Activated B cell treated with CpG ODN at 0.5 μM for 24 hours (primary cell): ENCODE measurements around the gene CNTN4. TPM values are rescaled to one million over a fixed set of nuclear protein-coding genes. Genes with fewer than 3 reads are reported as not detected.
A peak's percentile ranks its signal among the peaks of the same experiment; 100 is the strongest.
"Not testable (repeated sequence)": the region's sequence is repeated elsewhere in the genome, so short reads cannot be mapped to it uniquely, and the experiment has no call there.

ENCODE experiments used
- ATAC-seq: fragments of 200-7000 bp; cut with Tn5 transposase; one replicate; pipeline ENCODE4 v1.10.0; 2021; ENCODE audit warnings: low read depth, mild to moderate bottlenecking, moderate library complexity
- CTCF ChIA-PET: fragments of 350-600 bp; sonication (Branson Sonifier 250); formaldehyde crosslinking; loops from one replicate; lab custom pipeline; 2021; ENCODE audit warnings: antibody characterized with exemption; lab: Charles Lee
- POLR2A ChIA-PET: fragments of 350-600 bp; sonication (Branson Sonifier 250); formaldehyde crosslinking; loops from one replicate; lab custom pipeline; 2021; ENCODE audit warnings: antibody characterized with exemption; lab: Charles Lee
- DNase-seq: peaks from one replicate; pipeline ENCODE4 v3.0.0; 2022
- H3K27ac Mint-ChIP-seq: one replicate; pipeline ENCODE4 v1.8.0; 2020; ENCODE audit warnings: mixed read lengths
- H3K27me3 Mint-ChIP-seq: one replicate; pipeline ENCODE4 v1.8.0; 2021; ENCODE audit warnings: mixed read lengths
- H3K36me3 Mint-ChIP-seq: one replicate; pipeline ENCODE4 v1.8.0; 2021; ENCODE audit warnings: low read depth, mixed read lengths
- H3K4me1 Mint-ChIP-seq: one replicate; pipeline ENCODE4 v1.8.0; 2021; ENCODE audit warnings: mixed read lengths
- H3K4me3 Mint-ChIP-seq: one replicate; pipeline ENCODE4 v1.8.0; 2020; ENCODE audit warnings: mild to moderate bottlenecking, mixed read lengths
- H3K9me3 Mint-ChIP-seq: one replicate; pipeline ENCODE4 v1.8.0; 2020; ENCODE audit warnings: mixed read lengths
- CTCF ChIP-seq: fragments of 200-600 bp; IDR thresholded peaks from one replicate; pipeline ENCODE4 v1.8.0; 2022; ENCODE audit warnings: antibody characterized with exemption, mild to moderate bottlenecking
- intact Hi-C: fragments of 100-400 bp; cut with micrococcal nuclease; formaldehyde crosslinking; loops from one replicate; pipeline ENCODE4 v1.15.1; 2024
- total RNA-seq: library from RNA; stranded (reverse); gene quantifications from 2 replicates; pipeline ENCODE4 v1.2.3, GENCODE V29; 2022

CNTN4 gene
- 0.05 TPM in 1 of 2 replicates, not detected in the other for total RNA-seq

- no peak for TF ChIP-seq CTCF
- H3K4me3 Mint-ChIP-seq, result peak within 1 kb of the TSS; percentile 15
Observed at GRCh38 chr3:2098398-2099027, at the start of gene CNTN4. CNTN4 (plus strand) TSS chr3:2098866.

GRCh38 chr3:2061360-2061759, 37.3 kb upstream of the CNTN4 start:
- H3K9me3 Mint-ChIP-seq, result peaks cover 5% of the 10 kb centered on the region
- POLR2A ChIA-PET, result no interaction called here

More at GRCh38 chr3:2098398-2099027, at the start of gene CNTN4:
- intact Hi-C loops, result no loop called here
- Mint-ChIP-seq H3K36me3 (no peaks in the 10 kb centered on the region), H3K9me3 (peaks cover under 1% of the 10 kb centered on the region), H3K27me3 (peaks cover 28% of the 10 kb centered on the region), H3K4me1 (peaks cover 5% of the 10 kb centered on the region), H3K27ac (no peak within 1 kb of the TSS)
- POLR2A ChIA-PET, result no interaction called here
- no peak for ATAC-seq
- CTCF ChIA-PET, result no interaction called here
- DNase-seq, result no peak

GRCh38 chr3:2071531-2071930, 27.1 kb upstream of the CNTN4 start:
- intact Hi-C loops, result no loop called here
- ATAC-seq (no peak), DNase-seq (no peak)
- Mint-ChIP-seq H3K4me1 (no peaks in the 10 kb centered on the region), H3K27ac (no peak overlapping the region), H3K27me3 (no peaks in the 10 kb centered on the region), H3K9me3 (no peaks in the 10 kb centered on the region), H3K4me3 (no peak overlapping the region), H3K36me3 (no peaks in the 10 kb centered on the region)
- POLR2A ChIA-PET, result no interaction called here
- CTCF ChIA-PET, result no interaction called here
- no peak for TF ChIP-seq CTCF

More at GRCh38 chr3:2061360-2061759, 37.3 kb upstream of the CNTN4 start:
- CTCF ChIA-PET, result no interaction called here
- ATAC-seq (no peak), DNase-seq (no peak)
- H3K36me3 Mint-ChIP-seq, result no peaks in the 10 kb centered on the region
- no peak overlapping the region for H3K4me3 Mint-ChIP-seq
- no peaks in the 10 kb centered on the region for H3K4me1 Mint-ChIP-seq
- no peaks in the 10 kb centered on the region for H3K27me3 Mint-ChIP-seq
- TF ChIP-seq CTCF, result no peak
- no peak overlapping the region for H3K27ac Mint-ChIP-seq
- intact Hi-C loops, result no loop called here

GRCh38 chr3:2078821-2079220, 19.8 kb upstream of the CNTN4 start:
- no peak overlapping the region for H3K4me3 Mint-ChIP-seq
- POLR2A ChIA-PET, result no interaction called here
- peaks cover 6% of the 10 kb centered on the region for H3K9me3 Mint-ChIP-seq
- ATAC-seq (no peak), DNase-seq (no peak)
- no peak overlapping the region for H3K27ac Mint-ChIP-seq
- no peaks in the 10 kb centered on the region for H3K36me3 Mint-ChIP-seq
- intact Hi-C loops, result no loop called here
- no peak for TF ChIP-seq CTCF
- no peaks in the 10 kb centered on the region for H3K4me1 Mint-ChIP-seq
- no peaks in the 10 kb centered on the region for H3K27me3 Mint-ChIP-seq
- CTCF ChIA-PET, result no interaction called here

- TF ChIP-seq CTCF, result no peak
- POLR2A ChIA-PET, result no interaction called here
- intact Hi-C loops, result no loop called here
- no peaks in the 10 kb centered on the region for H3K27me3 Mint-ChIP-seq
- H3K27ac Mint-ChIP-seq, result no peak overlapping the region
- CTCF ChIA-PET, result no interaction called here
- H3K36me3 Mint-ChIP-seq, result no peaks in the 10 kb centered on the region
- no peak for ATAC-seq
- H3K4me3 Mint-ChIP-seq, result no peak overlapping the region
- no peaks in the 10 kb centered on the region for H3K4me1 Mint-ChIP-seq
- H3K9me3 Mint-ChIP-seq, result peaks cover 15% of the 10 kb centered on the region
- no peak for DNase-seq
Observed at GRCh38 chr3:2082871-2083480, 15.7 kb upstream of the CNTN4 start.

GRCh38 chr3:2083558-2083957, 15.1 kb upstream of the CNTN4 start:
- POLR2A ChIA-PET, H3K27ac Mint-ChIP-seq, ATAC-seq, CTCF ChIA-PET, H3K4me1 Mint-ChIP-seq, intact Hi-C loops, H3K4me3 Mint-ChIP-seq, DNase-seq, H3K36me3 Mint-ChIP-seq, H3K27me3 Mint-ChIP-seq: not testable (repeated sequence)
- peaks cover 15% of the 10 kb centered on the region for H3K9me3 Mint-ChIP-seq
